ENCODE measurements around the gene NTPCR.
"Not testable (repeated sequence)": the region's sequence is repeated elsewhere in the genome, so short reads cannot be mapped to it uniquely, and the experiment has no call there.

Gene NTPCR

GRCh38 chr1:232914271-232914670 lies 36.1 kb upstream of the NTPCR start:
- H3K27me3 Mint-ChIP-seq; H3K36me3 Mint-ChIP-seq (ENCODE audit: insufficient read depth); H3K4me1 Mint-ChIP-seq (ENCODE audit: low read depth in 2 of 2); DNase-seq; ATAC-seq (replicated peaks); H3K9me3 Mint-ChIP-seq; H3K4me3 Mint-ChIP-seq; H3K27ac Mint-ChIP-seq: not testable (repeated sequence)

GRCh38 chr1:232915212-232915611 lies 35.2 kb upstream of the NTPCR start:
- ATAC-seq (replicated peaks) (no peak), DNase-seq (no peak)
- Mint-ChIP-seq H3K27ac (no peak overlapping the region), H3K4me3 (no peak overlapping the region), H3K4me1 (ENCODE audit: low read depth in 2 of 2) (no peaks in the 10 kb centered on the region), H3K36me3 (ENCODE audit: insufficient read depth) (no peaks in the 10 kb centered on the region), H3K9me3 (no peaks in the 10 kb centered on the region), H3K27me3 (no peaks in the 10 kb centered on the region)

GRCh38 chr1:232917053-232917452 lies 33.4 kb upstream of the NTPCR start:
- no peak overlapping the region for H3K4me3 Mint-ChIP-seq
- no peaks in the 10 kb centered on the region for H3K4me1 Mint-ChIP-seq (ENCODE audit: low read depth in 2 of 2)
- no peak overlapping the region for H3K27ac Mint-ChIP-seq
- H3K36me3 Mint-ChIP-seq (ENCODE audit: insufficient read depth), result no peaks in the 10 kb centered on the region
- DNase-seq (no peak), ATAC-seq (replicated peaks) (no peak)
- H3K9me3 Mint-ChIP-seq, result no peaks in the 10 kb centered on the region
- no peaks in the 10 kb centered on the region for H3K27me3 Mint-ChIP-seq

GRCh38 chr1:232921381-232921780 lies 29.0 kb upstream of the NTPCR start:
- Mint-ChIP-seq H3K4me3 (no peak overlapping the region), H3K27me3 (no peaks in the 10 kb centered on the region), H3K4me1 (ENCODE audit: low read depth in 2 of 2) (peaks cover 16 to 29% of the 10 kb centered on the region in 2 donors), H3K9me3 (no peaks in the 10 kb centered on the region), H3K27ac (no peak overlapping the region), H3K36me3 (ENCODE audit: insufficient read depth) (peaks cover 6% of the 10 kb centered on the region)
- ATAC-seq (replicated peaks) (no peak), DNase-seq (no peak)

GRCh38 chr1:232922485-232922884 lies 27.9 kb upstream of the NTPCR start:
- Mint-ChIP-seq H3K4me1 (ENCODE audit: low read depth in 2 of 2) (peaks cover 17 to 29% of the 10 kb centered on the region in 2 donors), H3K4me3 (peak overlapping the region in 1 of 2 donors; percentile 3), H3K27ac (peak overlapping the region; percentile 91 to 93)

GRCh38 chr1:232923739-232924386 lies 26.5 kb upstream of the NTPCR start:
- H3K27me3 Mint-ChIP-seq, result peaks cover 0 to 10% of the 10 kb centered on the region in 2 donors
- H3K4me3 Mint-ChIP-seq, result peak overlapping the region; percentile 68 to 71
- peak; percentile 16 to 41 (median 30) for DNase-seq
- H3K27ac Mint-ChIP-seq, result peak overlapping the region; percentile 91 to 93
- H3K4me1 Mint-ChIP-seq (ENCODE audit: low read depth in 2 of 2), result peaks cover 17 to 29% of the 10 kb centered on the region in 2 donors
- peak; percentile 97 for ATAC-seq (replicated peaks)
- peaks cover 6% of the 10 kb centered on the region for H3K36me3 Mint-ChIP-seq (ENCODE audit: insufficient read depth)
- H3K9me3 Mint-ChIP-seq, result no peaks in the 10 kb centered on the region

More at GRCh38 chr1:232922485-232922884, 27.9 kb upstream of the NTPCR start:
- Mint-ChIP-seq H3K36me3 (ENCODE audit: insufficient read depth) (peaks cover 6% of the 10 kb centered on the region), H3K9me3 (no peaks in the 10 kb centered on the region), H3K27me3 (peaks cover 0 to 9% of the 10 kb centered on the region in 2 donors)
- no peak for DNase-seq
- no peak for ATAC-seq (replicated peaks)

DNA sequence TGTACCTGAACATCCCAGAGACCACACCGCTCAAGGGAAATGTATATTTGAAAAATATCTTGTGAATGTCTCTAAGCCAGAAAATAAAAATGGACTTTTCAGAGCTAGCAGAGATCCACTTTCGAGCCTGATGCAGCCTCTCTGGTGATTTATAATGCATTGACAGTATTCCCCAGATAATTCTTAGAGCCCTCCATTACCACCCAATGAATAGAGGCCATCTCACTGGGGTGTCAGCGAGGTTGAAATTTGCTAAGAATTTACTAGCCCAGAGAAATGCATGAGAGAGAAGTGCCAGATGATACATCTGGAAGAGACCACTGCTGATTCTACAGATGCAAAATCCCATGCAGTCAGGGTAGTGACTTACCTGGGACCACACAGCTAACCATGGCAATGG lies 25.5 kb upstream of the NTPCR start:
- Mint-ChIP-seq H3K9me3 (no peaks in the 10 kb centered on the region), H3K27ac (peak overlapping the region in 1 of 2 donors; percentile 54), H3K27me3 (peaks cover 0 to 16% of the 10 kb centered on the region in 2 donors), H3K36me3 (ENCODE audit: insufficient read depth) (peaks cover 6% of the 10 kb centered on the region), H3K4me1 (ENCODE audit: low read depth in 2 of 2) (peaks cover 17 to 29% of the 10 kb centered on the region in 2 donors), H3K4me3 (peak overlapping the region in 1 of 2 donors; percentile 44)
- DNase-seq, result no peak
- no peak for ATAC-seq (replicated peaks)

- H3K9me3 Mint-ChIP-seq, result no peaks in the 10 kb centered on the region
- peak overlapping the region in 1 of 2 donors; percentile 44 for H3K4me3 Mint-ChIP-seq
- H3K36me3 Mint-ChIP-seq (ENCODE audit: insufficient read depth), result peaks cover 6% of the 10 kb centered on the region
- no peak for ATAC-seq (replicated peaks)
- no peak for DNase-seq
- peak overlapping the region; percentile 39 to 54 for H3K27ac Mint-ChIP-seq
- peaks cover 17 to 29% of the 10 kb centered on the region in 2 donors for H3K4me1 Mint-ChIP-seq (ENCODE audit: low read depth in 2 of 2)
- H3K27me3 Mint-ChIP-seq, result peaks cover 0 to 16% of the 10 kb centered on the region in 2 donors
Measured at GRCh38 chr1:232925421-232926220, 24.8 kb upstream of the NTPCR start.

- ATAC-seq (replicated peaks); H3K36me3 Mint-ChIP-seq (ENCODE audit: insufficient read depth); H3K27ac Mint-ChIP-seq; H3K4me3 Mint-ChIP-seq; H3K9me3 Mint-ChIP-seq; DNase-seq: not testable (repeated sequence)
- H3K27me3 Mint-ChIP-seq, result peaks cover 0 to 23% of the 10 kb centered on the region in 2 donors
- peaks cover 17 to 29% of the 10 kb centered on the region in 2 donors for H3K4me1 Mint-ChIP-seq (ENCODE audit: low read depth in 2 of 2)
Measured at GRCh38 chr1:232927166-232927565, 23.2 kb upstream of the NTPCR start.

GRCh38 chr1:232927830-232928505 lies 22.4 kb upstream of the NTPCR start:
- Mint-ChIP-seq H3K36me3 (ENCODE audit: insufficient read depth) (peaks cover 6% of the 10 kb centered on the region), H3K4me1 (ENCODE audit: low read depth in 2 of 2) (peaks cover 14 to 26% of the 10 kb centered on the region in 2 donors), H3K9me3 (no peaks in the 10 kb centered on the region), H3K27me3 (peaks cover 0 to 23% of the 10 kb centered on the region in 2 donors), H3K27ac (no peak overlapping the region), H3K4me3 (no peak overlapping the region)
- DNase-seq (no peak), ATAC-seq (replicated peaks) (no peak)

DNA sequence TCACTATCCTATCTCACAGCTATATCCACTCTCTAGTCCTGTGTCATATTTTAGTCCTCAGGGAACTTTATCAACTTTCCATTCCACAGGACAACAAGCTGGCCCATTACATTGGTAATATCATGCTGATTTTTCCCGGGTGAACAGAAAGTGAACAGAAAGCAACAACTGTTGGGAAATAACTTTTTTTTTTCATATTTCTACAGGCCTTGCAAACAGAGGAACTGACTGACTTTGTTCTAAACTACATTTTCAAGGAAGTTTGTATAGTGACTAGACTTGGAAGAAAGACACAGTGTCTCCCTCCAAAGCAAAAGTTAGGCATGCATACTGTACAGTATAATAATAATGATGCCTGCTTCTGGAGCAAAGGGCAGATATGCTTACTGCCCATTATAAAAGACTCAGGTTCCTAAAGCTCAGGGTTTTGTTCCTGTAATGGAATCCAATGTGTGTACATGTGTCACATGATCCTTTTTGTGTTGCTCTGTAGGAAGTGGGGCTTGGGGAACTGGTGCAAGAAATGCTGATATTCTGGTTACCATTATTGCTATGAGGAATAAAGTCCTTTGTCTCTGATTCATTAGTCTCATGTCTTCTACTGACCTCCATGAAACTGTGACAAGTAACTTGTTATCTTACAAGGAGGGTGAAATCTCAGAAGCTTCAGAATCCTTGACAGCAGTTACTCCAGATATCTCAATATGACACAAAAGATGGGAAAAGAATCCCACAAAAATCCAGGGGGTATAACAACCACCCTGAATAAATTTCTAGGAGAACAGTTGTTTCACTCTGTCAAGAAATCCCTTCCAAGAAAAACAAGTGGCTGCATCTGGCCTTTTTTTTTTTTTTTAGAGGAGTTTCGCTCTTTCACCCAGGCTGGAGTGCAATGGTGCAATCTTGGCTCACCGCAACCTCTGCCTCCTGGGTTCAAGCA lies 17.7 kb upstream of the NTPCR start:
- no peaks in the 10 kb centered on the region for H3K36me3 Mint-ChIP-seq (ENCODE audit: insufficient read depth)
- DNase-seq (no peak), ATAC-seq (replicated peaks) (no peak)
- peaks cover under 1 to 29% of the 10 kb centered on the region in 2 donors for H3K27me3 Mint-ChIP-seq
- H3K27ac Mint-ChIP-seq, result no peak overlapping the region
- H3K4me3 Mint-ChIP-seq, result no peak overlapping the region
- H3K9me3 Mint-ChIP-seq, result no peaks in the 10 kb centered on the region
- no peaks in the 10 kb centered on the region for H3K4me1 Mint-ChIP-seq (ENCODE audit: low read depth in 2 of 2)

DNA sequence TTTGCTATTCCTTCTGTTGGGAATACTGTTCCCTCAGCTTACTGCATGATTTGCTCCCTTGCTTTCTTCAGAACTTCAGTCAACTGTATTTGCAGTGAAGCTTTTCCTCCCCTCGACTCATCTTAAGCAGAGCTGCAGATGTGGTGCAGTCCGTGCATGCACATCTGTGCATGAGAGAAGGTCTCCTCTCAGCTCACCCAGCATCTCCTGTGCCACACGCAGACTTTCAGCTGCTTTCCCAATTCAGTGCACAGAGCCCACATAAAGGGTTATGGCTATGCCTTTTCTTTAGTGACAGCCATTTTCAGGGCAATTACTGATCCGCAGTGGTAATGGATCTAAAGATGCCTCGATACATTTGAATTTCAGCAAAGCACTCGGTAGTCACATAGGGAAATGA lies 13.5 kb upstream of the NTPCR start:
- no peak for ATAC-seq (replicated peaks)
- Mint-ChIP-seq H3K9me3 (no peaks in the 10 kb centered on the region), H3K4me1 (ENCODE audit: low read depth in 2 of 2) (no peaks in the 10 kb centered on the region), H3K36me3 (ENCODE audit: insufficient read depth) (no peaks in the 10 kb centered on the region), H3K27me3 (peaks cover 15 to 39% of the 10 kb centered on the region in 2 donors), H3K27ac (no peak overlapping the region), H3K4me3 (no peak overlapping the region)
- DNase-seq, result no peak

Data from effector memory CD8-positive, alpha-beta T cell (primary cell).